IMR-90 (cell line): ENCODE data around the gene ZNF329. TPM values are rescaled to one million over a fixed set of nuclear protein-coding genes. Genes with fewer than 3 reads are reported as not detected.
A peak's percentile ranks its signal among the peaks of the same experiment; 100 is the strongest.

ENCODE experiments used
- ATAC-seq: fragments of 200-7000 bp; cut with Tn5 transposase; 2 replicates; pipeline ENCODE4 v1.9.1; 2020; ENCODE audit warnings: low read depth, mild to moderate bottlenecking, moderate library complexity
- BruUV-seq: library from RNA; stranded (reverse); fragments of 400-500 nt; replicated peaks from 2 replicates; lab custom pipeline; 2021; lab: Mats Ljungman, UMichigan
- CTCF ChIA-PET: fragments of 300-600 bp; formaldehyde crosslinking; extraction: SDS; loops from one replicate; lab custom pipeline; 2021; ENCODE audit warnings: antibody characterized with exemption; lab: Yijun Ruan, JAX
- POLR2A ChIA-PET: fragments of 300-600 bp; sonication (Branson Sonifier 250); formaldehyde crosslinking; loops from one replicate; lab custom pipeline; 2022; ENCODE audit warnings: antibody characterized with exemption; ENCODE audit not compliant: unreplicated experiment; lab: Charles Lee
- DNase-seq: peaks from one replicate; pipeline ENCODE4 v3.0.0; 2013
- H2AFZ ChIP-seq: replicated peaks from 2 replicates; pipeline ENCODE3; 2013; ENCODE audit warnings: low read length, mild to moderate bottlenecking; ENCODE audit not compliant: poor library complexity
- H2AK5ac ChIP-seq: 2 replicates; pipeline ENCODE4 v1.6.1; 2013; ENCODE audit warnings: low read depth, low read length, inconsistent platforms
- H2AK9ac ChIP-seq: replicated peaks from 2 replicates; pipeline ENCODE3; 2013; ENCODE audit warnings: mild to moderate bottlenecking, low read depth, low read length, moderate library complexity; ENCODE audit not compliant: poor library complexity
- H2BK120ac ChIP-seq: 2 replicates; pipeline ENCODE4 v1.6.1; 2013; ENCODE audit warnings: low read depth, low read length, inconsistent platforms
- H2BK15ac ChIP-seq: 3 replicates; pipeline ENCODE4 v1.6.1; 2013; ENCODE audit warnings: low read depth, low read length, inconsistent platforms
- H2BK20ac ChIP-seq: 2 replicates; pipeline ENCODE4 v1.6.1; 2013; ENCODE audit warnings: low read depth, mild to moderate bottlenecking, inconsistent platforms, low read length, moderate library complexity
- H2BK5ac ChIP-seq: 2 replicates; pipeline ENCODE4 v1.6.1; 2013; ENCODE audit warnings: mild to moderate bottlenecking, low read depth, low read length, inconsistent platforms; ENCODE audit not compliant: poor library complexity, severe bottlenecking
- H3K14ac ChIP-seq: replicated peaks from 2 replicates; pipeline ENCODE4 v1.6.1; 2013; ENCODE audit warnings: low read depth, low read length, inconsistent platforms
- H3K18ac ChIP-seq: 2 replicates; pipeline ENCODE4 v1.6.1; 2013; ENCODE audit warnings: low read depth, low read length, control low read depth
- H3K23ac ChIP-seq: 2 replicates; pipeline ENCODE4 v1.6.1; 2013; ENCODE audit warnings: low read depth, low read length, inconsistent platforms
- H3K27ac ChIP-seq: 2 replicates; pipeline ENCODE4 v1.5.1; 2013; ENCODE audit warnings: mild to moderate bottlenecking, control low read depth, low read length; ENCODE audit not compliant: insufficient read depth
- H3K27me3 ChIP-seq: 2 replicates; pipeline ENCODE4 v1.6.1; 2013; ENCODE audit warnings: low read length; ENCODE audit not compliant: control insufficient read depth, insufficient read depth
- H3K36me3 ChIP-seq: 2 replicates; pipeline ENCODE4 v1.6.1; 2013; ENCODE audit warnings: low read length, mixed read lengths; ENCODE audit not compliant: control insufficient read depth, insufficient read depth
- H3K4ac ChIP-seq: 2 replicates; pipeline ENCODE4 v1.6.1; 2013; ENCODE audit warnings: low read depth, low read length, inconsistent platforms
- H3K4me1 ChIP-seq: 2 replicates; pipeline ENCODE4 v1.6.1; 2013; ENCODE audit warnings: low read length, mixed read lengths; ENCODE audit not compliant: control insufficient read depth, insufficient read depth
- H3K4me2 ChIP-seq: 2 replicates; pipeline ENCODE4 v1.6.1; 2013; ENCODE audit warnings: low read depth, mild to moderate bottlenecking, control low read depth, low read length, moderate library complexity
- H3K4me3 ChIP-seq: 2 replicates; pipeline ENCODE4 v1.5.1; 2013; ENCODE audit warnings: low read depth, mild to moderate bottlenecking, control low read depth, low read length, moderate library complexity; ENCODE audit not compliant: insufficient read depth
- H3K56ac ChIP-seq: 2 replicates; pipeline ENCODE4 v1.6.1; 2013; ENCODE audit warnings: low read length, inconsistent platforms; ENCODE audit not compliant: insufficient read depth; ENCODE audit errors: extremely low read depth
- H3K79me1 ChIP-seq, 2 experiments: 2 replicates each; pipeline ENCODE4 v1.6.1; 2013; ENCODE audit warnings: low read length in 2 of 2, inconsistent platforms in 1 of 2, low read depth in 1 of 2
- H3K9ac ChIP-seq: 2 replicates; pipeline ENCODE4 v1.6.1; 2013; ENCODE audit warnings: low read depth, low read length, control low read depth
- H3K9me1 ChIP-seq: 2 replicates; pipeline ENCODE4 v1.6.1; 2013; ENCODE audit warnings: low read length, inconsistent platforms; ENCODE audit not compliant: insufficient read depth
- H3K9me3 ChIP-seq: 2 replicates; pipeline ENCODE4 v1.6.1; 2013; ENCODE audit warnings: low read length; ENCODE audit not compliant: control insufficient read depth, insufficient read depth
- H4K20me1 ChIP-seq: 2 replicates; pipeline ENCODE4 v1.6.1; 2013; ENCODE audit warnings: low read length, inconsistent platforms; ENCODE audit not compliant: insufficient read depth
- H4K5ac ChIP-seq: 2 replicates; pipeline ENCODE4 v1.6.1; 2013; ENCODE audit warnings: mild to moderate bottlenecking, low read depth, low read length, control low read depth
- H4K8ac ChIP-seq, 2 experiments: 2 replicates each; pipeline ENCODE4 v1.6.1; 2013; ENCODE audit warnings: low read depth in 2 of 2, low read length in 2 of 2, control low read depth in 1 of 2, inconsistent platforms in 1 of 2
- H4K91ac ChIP-seq: 2 replicates; pipeline ENCODE4 v1.6.1; 2013; ENCODE audit warnings: low read depth, low read length, inconsistent platforms; ENCODE audit not compliant: insufficient read depth
- BHLHE40 ChIP-seq: fragments of 150-350 bp; IDR thresholded peaks from 2 replicates; pipeline ENCODE4 v1.6.1; 2016; ENCODE audit warnings: mild to moderate bottlenecking, low read depth, low read length
- CEBPB ChIP-seq: IDR thresholded peaks from 2 replicates; pipeline ENCODE4 v1.6.1; 2012; ENCODE audit warnings: low read depth, low read length, improper control_type of control experiment
- CHD1 ChIP-seq: IDR thresholded peaks from 2 replicates; pipeline ENCODE4 v1.6.1; 2012; ENCODE audit warnings: low read depth, low read length, improper control_type of control experiment
- CTCF ChIP-seq: conservative IDR thresholded peaks from 2 replicates; pipeline ENCODE4 v1.5.1; 2012; ENCODE audit warnings: mild to moderate bottlenecking, low read depth, low read length, improper control_type of control experiment
- FOS ChIP-seq: fragments of 150-350 bp; IDR thresholded peaks from 2 replicates; pipeline ENCODE4 v1.6.1; 2016; ENCODE audit warnings: low read depth, low read length
- MAFK ChIP-seq: IDR thresholded peaks from 2 replicates; pipeline ENCODE4 v1.6.1; 2012; ENCODE audit warnings: low read depth, low read length, improper control_type of control experiment
- MAZ ChIP-seq: IDR thresholded peaks from 2 replicates; pipeline ENCODE4 v1.6.1; 2012; ENCODE audit warnings: low read depth, mild to moderate bottlenecking, low read length, improper control_type of control experiment, moderate library complexity, borderline replicate concordance
- MXI1 ChIP-seq: IDR thresholded peaks from 2 replicates; pipeline ENCODE4 v1.6.1; 2012; ENCODE audit warnings: low read depth, mild to moderate bottlenecking, low read length, moderate library complexity, borderline replicate concordance
- NFE2L2 ChIP-seq: fragments of 150-350 bp; IDR thresholded peaks from 2 replicates; pipeline ENCODE4 v1.6.1; 2016; ENCODE audit warnings: low read depth, mild to moderate bottlenecking, low read length
- POLR2A ChIP-seq: IDR thresholded peaks from 2 replicates; pipeline ENCODE4 v1.6.1; 2012; ENCODE audit warnings: mild to moderate bottlenecking, low read depth, low read length
- RAD21 ChIP-seq: IDR thresholded peaks from 2 replicates; pipeline ENCODE4 v1.6.1; 2012; ENCODE audit warnings: low read length, improper control_type of control experiment
- RCOR1 ChIP-seq: IDR thresholded peaks from 2 replicates; pipeline ENCODE4 v1.6.1; 2012; ENCODE audit warnings: mild to moderate bottlenecking, low read length, improper control_type of control experiment; ENCODE audit not compliant: insufficient replicate concordance
- RFX5 ChIP-seq: IDR thresholded peaks from 2 replicates; pipeline ENCODE4 v1.8.0; 2012; ENCODE audit warnings: low read depth, mild to moderate bottlenecking, low read length, moderate library complexity
- SMC3 ChIP-seq: fragments of 150-350 bp; IDR thresholded peaks from 2 replicates; pipeline ENCODE4 v1.6.1; 2016; ENCODE audit warnings: low read depth, mild to moderate bottlenecking, antibody characterized with exemption, low read length, moderate library complexity
- USF2 ChIP-seq: fragments of 150-350 bp; IDR thresholded peaks from 2 replicates; pipeline ENCODE4 v1.6.1; 2017; ENCODE audit warnings: mild to moderate bottlenecking, antibody characterized with exemption, low read length, low read depth
- WGBS, 2 experiments: methylation state at CpG; one replicate each; pipeline versions ENCODE4 v1.1.5 to v1.1.7; 2013; ENCODE audit warnings: missing lambda C conversion rate in 2 of 2; ENCODE audit not compliant: insufficient read length in 1 of 2; ENCODE audit errors: extremely low coverage in 2 of 2; 5-methylcytosine and 5-hydroxymethylcytosine counted together
- dilution Hi-C: fragments of 300-500 bp; cut with HindIII; formaldehyde crosslinking; loops from one replicate; pipeline ENCODE4 v1.14.3; 2018; ENCODE audit warnings: low sequenced_read_pairs; ENCODE audit not compliant: unreplicated experiment
- in situ Hi-C: fragments of 300-500 bp; cut with MboI; formaldehyde crosslinking; loops from 3 replicates; pipeline ENCODE4 v1.14.3; 2019; ENCODE audit warnings: low sequenced_read_pairs, inconsistent platforms, mixed read lengths
- intact Hi-C: fragments of 100-400 bp; cut with micrococcal nuclease; formaldehyde crosslinking; loops from 2 replicates; pipeline ENCODE4 v1.10.0; 2022
- polyA plus RNA-seq, 3 experiments: library from polyadenylated mRNA; depleted of rRNA; stranded (reverse); fragments of >200 nt; gene quantifications; 2 replicates each; pipeline ENCODE4 v1.2.3, GENCODE V29; 2012; ENCODE audit warnings: low replicate concordance in 1 of 3
- total RNA-seq: library from RNA; depleted of rRNA; stranded (reverse); fragments of >200 nt; gene quantifications from 2 replicates; pipeline ENCODE4 v1.2.3, GENCODE V29; 2012
- TF ChIP-seq, protein P1 (sequence below): fragments of 150-350 bp; IDR thresholded peaks from 2 replicates; pipeline ENCODE4 v1.6.1; 2016; ENCODE audit warnings: low read depth, mild to moderate bottlenecking, low read length, moderate library complexity, borderline replicate concordance

ZNF329 gene
- total and polyA plus RNA-seq, 2 of the 4 experiments (the other 2 are of a cell fraction), result 4.7 to 16.8 TPM

GRCh38 chr19:58098682-58098998, 51.9 kb downstream of the ZNF329 start:
- Histone ChIP-seq H3K27ac (no peak overlapping the region), H3K4me3 (peak overlapping the region; percentile 42), H3K9me1 (no peaks in the 10 kb centered on the region), H3K14ac (0 out of 2 replicates have a peak overlapping the region, but pooled peaks have one; percentile 40), H4K20me1 (no peaks in the 10 kb centered on the region), H3K4ac (no peak overlapping the region), H3K9ac (no peak overlapping the region; the same call in 1 of the 2 replicates), H3K18ac (no peak overlapping the region), H2AK5ac (no peak overlapping the region), H3K4me1 (no peaks in the 10 kb centered on the region), H3K79me1 (no peaks in the 10 kb centered on the region), H3K23ac (no peak overlapping the region), H4K5ac (no peak overlapping the region), H3K36me3 (peaks cover 2% of the 10 kb centered on the region; the same call in 1 of the 2 replicates), H3K4me2 (peak overlapping the region; percentile 85), H2AFZ (peak overlapping the region; percentile 97), H2BK120ac (no peak overlapping the region), H4K91ac (no peak overlapping the region), H4K8ac (no peak overlapping the region), H3K27me3 (no peaks in the 10 kb centered on the region), H3K9me3 (peaks cover 44% of the 10 kb centered on the region), H2AK9ac (no peak overlapping the region), H2BK5ac (no peak overlapping the region), H2BK15ac (no peak overlapping the region), H3K56ac (no peak overlapping the region), H2BK20ac (no peak overlapping the region)
- dilution Hi-C loops, result no loop called here
- BruUV-seq, result no TSS peak
- intact Hi-C loops, result no loop called here
- in situ Hi-C loops, result no loop called here
- ChIA-PET POLR2A (no interaction called here), CTCF (interaction anchor here (0.5 kb wide), 1 partner anchor 25 kb away, joined by 7 read pairs; no protein-coding TSS in a partner anchor)
- DNase-seq (no peak), ATAC-seq (no peak)
- TF ChIP-seq NFE2L2, result no peak
- TF ChIP-seq RAD21, result no peak
- TF ChIP-seq POLR2A, result no peak
- TF ChIP-seq, protein P1, sequence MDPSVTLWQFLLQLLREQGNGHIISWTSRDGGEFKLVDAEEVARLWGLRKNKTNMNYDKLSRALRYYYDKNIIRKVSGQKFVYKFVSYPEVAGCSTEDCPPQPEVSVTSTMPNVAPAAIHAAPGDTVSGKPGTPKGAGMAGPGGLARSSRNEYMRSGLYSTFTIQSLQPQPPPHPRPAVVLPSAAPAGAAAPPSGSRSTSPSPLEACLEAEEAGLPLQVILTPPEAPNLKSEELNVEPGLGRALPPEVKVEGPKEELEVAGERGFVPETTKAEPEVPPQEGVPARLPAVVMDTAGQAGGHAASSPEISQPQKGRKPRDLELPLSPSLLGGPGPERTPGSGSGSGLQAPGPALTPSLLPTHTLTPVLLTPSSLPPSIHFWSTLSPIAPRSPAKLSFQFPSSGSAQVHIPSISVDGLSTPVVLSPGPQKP, result no peak
- TF ChIP-seq FOS, result no peak
- no peak for TF ChIP-seq BHLHE40
- TF ChIP-seq CHD1, result no peak
- no peak for TF ChIP-seq MAZ
- no peak for TF ChIP-seq MAFK
- TF ChIP-seq CTCF, result no peak
- TF ChIP-seq RFX5, result no peak
- no peak for TF ChIP-seq MXI1
- TF ChIP-seq USF2, result no peak
- TF ChIP-seq CEBPB, result no peak
- TF ChIP-seq RCOR1, result no peak
- no peak for TF ChIP-seq SMC3
- no CpG with 5 or more reads among the region's 2 CpGs for WGBS, 2 experiments
